Measurements from ENCODE around the gene A1BG. TPM values are rescaled to one million over a fixed set of nuclear protein-coding genes. Genes with fewer than 3 reads are reported as not detected.

Gene A1BG
- total and polyA plus RNA-seq, 7 donors = 1.6 to 12.0 (median 5.2) TPM

DNA sequence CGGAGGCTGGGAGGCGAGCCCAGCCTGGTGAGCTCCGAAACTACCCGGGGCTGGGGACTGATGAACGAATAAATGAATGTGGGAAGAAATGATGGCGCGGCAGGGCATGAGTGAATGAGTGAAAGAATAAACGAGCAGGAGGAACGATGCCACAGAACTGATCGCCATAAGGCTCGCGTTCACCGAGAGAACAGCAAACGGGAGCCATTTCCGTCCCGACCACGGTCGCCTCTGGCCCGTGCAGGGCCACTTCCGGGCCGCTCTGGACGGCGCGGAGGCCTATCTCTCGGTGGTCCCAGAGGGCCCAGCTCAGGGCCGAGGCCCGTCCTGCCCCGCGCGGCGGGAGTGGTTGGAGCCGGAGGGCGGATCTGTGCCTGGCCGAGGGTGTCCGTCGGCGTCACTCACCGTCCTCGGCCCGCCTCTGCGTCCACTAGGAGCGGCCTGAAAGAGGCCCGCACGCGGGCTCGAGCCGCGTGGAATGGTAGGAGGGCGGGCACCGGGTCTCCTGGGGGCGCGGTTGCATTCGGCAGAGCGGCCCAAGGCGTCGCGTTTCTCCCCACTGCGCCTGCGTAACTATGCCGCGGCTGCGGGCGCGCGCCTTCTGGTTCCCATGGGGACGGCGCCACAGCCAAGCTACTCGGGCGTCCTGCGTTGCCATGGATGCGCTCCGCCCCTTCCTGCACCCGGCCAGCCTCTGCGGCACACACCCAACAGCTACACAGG is 9.1 kb upstream of the A1BG start, which contains the start of gene ZNF497:
Gene ZNF497, minus strand, starts transcription at position 480 of the 723 bp plus-strand sequence. CDS start 5,116 bp downstream, outside the sequence.
- peaks cover 5% of the 10 kb centered on the region for H3K4me1 ChIP-seq
- H3K4me3 ChIP-seq = peak within 1 kb of the TSS; percentile 95
- peaks cover 0 to 5% of the 10 kb centered on the region in 2 donors for H3K36me3 ChIP-seq (ENCODE audit: insufficient read depth in 1 of 2, low read depth in 1 of 2)
- peak; percentile 97 to 98 for DNase-seq
- H3K27me3 ChIP-seq (ENCODE audit: insufficient read depth in 3 of 3, low read length in 2 of 3) = no peaks in the 10 kb centered on the region
- 0% methylated on average over 48 to 74 of the region's 74 CpGs for WGBS, 3 donors
- ATAC-seq = peak; percentile 95 to 97 (median 96)
- intact Hi-C loops (cut with DNase I) = loop anchor here in 1 of 2 donors (5.0 kb wide), 2 partner anchors 35 to 55 kb away; partner anchors contain the start of genes ERVK3-1 and ZSCAN22
- H3K9me3 ChIP-seq = no peaks in the 10 kb centered on the region
- TF ChIP-seq, protein P1, sequence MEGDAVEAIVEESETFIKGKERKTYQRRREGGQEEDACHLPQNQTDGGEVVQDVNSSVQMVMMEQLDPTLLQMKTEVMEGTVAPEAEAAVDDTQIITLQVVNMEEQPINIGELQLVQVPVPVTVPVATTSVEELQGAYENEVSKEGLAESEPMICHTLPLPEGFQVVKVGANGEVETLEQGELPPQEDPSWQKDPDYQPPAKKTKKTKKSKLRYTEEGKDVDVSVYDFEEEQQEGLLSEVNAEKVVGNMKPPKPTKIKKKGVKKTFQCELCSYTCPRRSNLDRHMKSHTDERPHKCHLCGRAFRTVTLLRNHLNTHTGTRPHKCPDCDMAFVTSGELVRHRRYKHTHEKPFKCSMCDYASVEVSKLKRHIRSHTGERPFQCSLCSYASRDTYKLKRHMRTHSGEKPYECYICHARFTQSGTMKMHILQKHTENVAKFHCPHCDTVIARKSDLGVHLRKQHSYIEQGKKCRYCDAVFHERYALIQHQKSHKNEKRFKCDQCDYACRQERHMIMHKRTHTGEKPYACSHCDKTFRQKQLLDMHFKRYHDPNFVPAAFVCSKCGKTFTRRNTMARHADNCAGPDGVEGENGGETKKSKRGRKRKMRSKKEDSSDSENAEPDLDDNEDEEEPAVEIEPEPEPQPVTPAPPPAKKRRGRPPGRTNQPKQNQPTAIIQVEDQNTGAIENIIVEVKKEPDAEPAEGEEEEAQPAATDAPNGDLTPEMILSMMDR (IDR thresholded peaks at IDR 0.05) = no peak
- peak within 1 kb of the TSS; percentile 97 for H3K27ac ChIP-seq

DNA sequence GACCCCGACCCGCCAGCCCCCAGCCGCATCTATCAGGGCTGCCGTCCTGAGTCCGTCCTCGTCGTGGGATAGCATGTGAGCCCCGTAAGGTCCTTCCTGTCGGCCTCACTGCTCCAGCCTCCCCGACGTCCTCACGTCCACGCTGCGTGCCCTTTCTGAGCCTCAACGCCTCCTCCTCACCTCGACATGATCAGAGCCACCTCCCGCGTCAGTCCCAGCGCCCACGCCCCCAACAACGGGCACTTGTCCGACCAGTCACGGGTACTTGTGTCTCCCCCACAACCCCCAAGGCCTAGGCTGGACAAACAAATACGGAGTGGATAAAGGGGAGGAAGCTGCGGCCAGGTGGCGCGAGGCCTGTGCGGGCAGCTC is 8.6 kb upstream of the A1BG start:
- H3K27me3 ChIP-seq (ENCODE audit: insufficient read depth in 3 of 3, low read length in 2 of 3) = no peaks in the 10 kb centered on the region
- H3K4me1 ChIP-seq = peaks cover 5% of the 10 kb centered on the region
- ATAC-seq = peak; percentile 10 to 48 (median 22)
- H3K27ac ChIP-seq = peak overlapping the region; percentile 97
- H3K36me3 ChIP-seq (ENCODE audit: insufficient read depth in 1 of 2, low read depth in 1 of 2) = peaks cover 0 to 5% of the 10 kb centered on the region in 2 donors
- 2 to 3% (median 2%) methylated on average over 28 of the region's 28 CpGs for WGBS, 3 donors
- peak; percentile 61 to 76 for DNase-seq
- H3K9me3 ChIP-seq = no peaks in the 10 kb centered on the region
- peak overlapping the region; percentile 95 for H3K4me3 ChIP-seq
- TF ChIP-seq, protein P1 (IDR thresholded peaks at IDR 0.05) = no peak
- intact Hi-C loops (cut with DNase I) = loop anchor here in 1 of 2 donors (5.0 kb wide), 2 partner anchors 35 to 55 kb away; partner anchors contain the start of genes ERVK3-1 and ZSCAN22

DNA sequence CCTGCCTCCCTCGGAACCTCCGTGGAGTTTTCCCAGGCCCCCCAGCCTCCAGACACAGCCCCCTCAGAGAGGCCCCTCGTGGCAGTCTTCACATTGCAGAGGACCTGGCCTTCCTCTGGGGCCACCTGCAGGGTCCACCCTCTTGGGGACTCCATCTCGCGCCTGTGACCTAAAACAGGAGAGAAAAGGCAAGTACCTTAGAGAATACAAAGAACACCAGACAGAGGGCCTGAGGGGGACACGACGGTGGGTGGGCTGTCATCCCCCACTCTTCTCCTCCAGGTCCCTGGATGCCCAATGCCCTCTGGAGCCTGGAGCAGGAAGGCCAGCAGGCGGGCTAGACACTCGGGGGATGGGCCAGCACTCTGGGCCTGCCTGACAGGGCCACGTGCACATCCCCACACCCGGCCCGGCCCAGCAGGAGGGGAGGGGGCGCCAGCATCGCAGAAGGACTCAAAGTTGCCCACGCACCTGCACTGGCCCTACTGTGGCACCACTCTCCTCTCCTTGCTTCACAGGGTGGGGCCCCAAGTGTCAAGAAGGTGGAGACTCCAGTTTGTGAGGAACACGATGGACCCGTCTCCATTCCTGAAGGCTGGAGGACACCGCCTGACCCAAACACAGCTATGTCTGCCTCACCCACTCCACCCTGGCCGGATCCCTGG is 4.3 kb upstream of the A1BG start:
- Histone ChIP-seq H3K27ac (no peak overlapping the region), H3K9me3 (no peaks in the 10 kb centered on the region), H3K36me3 (ENCODE audit: insufficient read depth in 1 of 2, low read depth in 1 of 2) (no peaks in the 10 kb centered on the region), H3K27me3 (ENCODE audit: insufficient read depth in 3 of 3, low read length in 2 of 3) (peaks cover 0 to 15% (median 0%) of the 10 kb centered on the region in 3 donors), H3K4me3 (peak overlapping the region; percentile 59), H3K4me1 (peaks cover 5% of the 10 kb centered on the region)
- intact Hi-C loops (cut with DNase I) = no loop called here
- no peak for ATAC-seq
- DNase-seq = no peak
- TF ChIP-seq, protein P1 (IDR thresholded peaks at IDR 0.05) = no peak
- WGBS, 3 donors = 69 to 73% (median 69%) methylated on average over 15 to 19 of the region's 19 CpGs

DNA sequence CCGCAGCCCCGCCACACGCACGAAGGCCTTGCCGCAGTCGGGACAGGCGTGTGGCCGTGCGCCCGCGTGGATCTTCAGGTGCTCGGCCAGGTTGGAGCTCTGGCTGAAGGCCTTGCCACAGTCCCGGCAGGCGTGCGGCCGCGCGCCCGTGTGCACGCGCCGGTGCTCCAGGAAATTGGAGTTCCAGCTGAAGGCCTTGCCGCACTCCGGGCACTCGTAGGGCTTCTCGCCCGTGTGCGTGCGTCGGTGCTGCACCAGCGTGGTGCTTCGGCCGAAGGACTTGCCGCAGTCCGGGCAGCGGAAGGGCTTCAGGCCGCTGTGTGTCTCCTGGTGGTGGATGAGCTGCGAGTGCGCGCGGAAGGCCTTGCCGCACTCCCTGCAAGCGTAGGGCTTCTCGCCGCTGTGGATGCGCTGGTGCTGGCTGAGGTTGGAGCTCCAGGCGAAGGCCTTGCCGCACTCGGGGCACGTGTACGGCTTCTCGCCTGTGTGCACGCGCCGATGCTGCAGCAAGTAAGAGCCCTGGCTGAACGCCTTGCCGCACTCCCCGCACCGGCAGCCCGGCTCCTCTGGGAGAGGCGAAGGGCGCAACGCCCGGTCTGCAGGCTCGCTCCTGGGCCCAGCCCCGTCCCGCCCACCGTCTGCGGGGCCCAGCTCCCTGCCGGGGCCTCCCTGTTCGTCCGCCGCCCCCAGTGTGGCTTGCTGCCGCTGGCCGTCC is 3.6 kb upstream of the A1BG start:
- DNase-seq (no peak), ATAC-seq (peak in 3 of 4 donors; percentile 4 to 20 (median 18))
- H3K36me3 ChIP-seq (ENCODE audit: insufficient read depth in 1 of 2, low read depth in 1 of 2) = no peaks in the 10 kb centered on the region
- TF ChIP-seq, protein P1 (IDR thresholded peaks at IDR 0.05) = no peak
- intact Hi-C loops (cut with DNase I) = no loop called here
- peak overlapping the region; percentile 59 for H3K4me3 ChIP-seq
- H3K27me3 ChIP-seq (ENCODE audit: insufficient read depth in 3 of 3, low read length in 2 of 3) = peaks cover 0 to 15% (median 1%) of the 10 kb centered on the region in 3 donors
- no peak overlapping the region for H3K27ac ChIP-seq
- H3K4me1 ChIP-seq = peaks cover 5% of the 10 kb centered on the region
- 22 to 59% (median 34%) methylated on average over 63 to 75 of the region's 75 CpGs for WGBS, 3 donors
- no peaks in the 10 kb centered on the region for H3K9me3 ChIP-seq

All from psoas muscle (tissue), 8 donors.